AG04449 (cell line): ENCODE measurements around the gene SLC6A6.

ENCODE experiments used
- CTCF ChIA-PET: fragments of 350-600 bp; formaldehyde crosslinking; extraction: SDS; loops from one replicate; lab custom pipeline; 2021; ENCODE audit warnings: antibody characterized with exemption; lab: Yijun Ruan, JAX
- POLR2A ChIA-PET: fragments of 400-600, 350-600 bp; formaldehyde crosslinking; extraction: SDS; loops from one replicate; lab custom pipeline; 2020; ENCODE audit warnings: antibody characterized with exemption, inconsistent platforms; lab: Yijun Ruan, JAX
- DNase-seq: peaks from one replicate; pipeline ENCODE4 v3.0.0-alpha.2; 2010; ENCODE audit warnings: low read depth, low spot score
- H3K4me3 ChIP-seq: 2 replicates; pipeline ENCODE4 v1.5.1; 2011; ENCODE audit warnings: low read depth, mild to moderate bottlenecking, control low read depth, low read length
- TF ChIP-seq, protein P1 (sequence below): IDR thresholded peaks from one replicate; pipeline ENCODE4 v1.5.1; 2011; ENCODE audit warnings: mild to moderate bottlenecking, moderate library complexity, low read length, control low read depth, inconsistent platforms; ENCODE audit not compliant: insufficient read depth; ENCODE audit errors: missing control alignments

SLC6A6 gene

DNA sequence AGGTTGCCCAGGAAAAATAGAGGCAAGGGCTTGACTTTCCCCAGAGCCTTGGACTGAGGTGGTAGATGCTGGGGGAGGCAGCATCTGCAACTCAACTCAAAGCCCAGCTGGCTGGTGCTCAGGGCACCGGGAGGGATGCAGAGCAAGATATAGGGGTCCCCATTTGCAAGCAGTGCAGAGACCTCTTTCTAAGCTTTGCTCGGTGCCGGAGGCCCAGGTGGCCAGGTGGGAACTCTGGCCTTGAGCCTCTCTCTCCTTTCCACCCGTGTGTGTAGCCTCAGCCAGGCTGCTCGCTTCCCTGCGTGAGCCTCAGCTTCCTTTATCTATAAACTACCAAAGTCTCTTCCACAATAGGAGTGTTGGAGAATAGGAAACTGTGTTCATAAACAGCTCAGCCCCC is 36.5 kb downstream of the SLC6A6 start:
- TF ChIP-seq, protein P1, sequence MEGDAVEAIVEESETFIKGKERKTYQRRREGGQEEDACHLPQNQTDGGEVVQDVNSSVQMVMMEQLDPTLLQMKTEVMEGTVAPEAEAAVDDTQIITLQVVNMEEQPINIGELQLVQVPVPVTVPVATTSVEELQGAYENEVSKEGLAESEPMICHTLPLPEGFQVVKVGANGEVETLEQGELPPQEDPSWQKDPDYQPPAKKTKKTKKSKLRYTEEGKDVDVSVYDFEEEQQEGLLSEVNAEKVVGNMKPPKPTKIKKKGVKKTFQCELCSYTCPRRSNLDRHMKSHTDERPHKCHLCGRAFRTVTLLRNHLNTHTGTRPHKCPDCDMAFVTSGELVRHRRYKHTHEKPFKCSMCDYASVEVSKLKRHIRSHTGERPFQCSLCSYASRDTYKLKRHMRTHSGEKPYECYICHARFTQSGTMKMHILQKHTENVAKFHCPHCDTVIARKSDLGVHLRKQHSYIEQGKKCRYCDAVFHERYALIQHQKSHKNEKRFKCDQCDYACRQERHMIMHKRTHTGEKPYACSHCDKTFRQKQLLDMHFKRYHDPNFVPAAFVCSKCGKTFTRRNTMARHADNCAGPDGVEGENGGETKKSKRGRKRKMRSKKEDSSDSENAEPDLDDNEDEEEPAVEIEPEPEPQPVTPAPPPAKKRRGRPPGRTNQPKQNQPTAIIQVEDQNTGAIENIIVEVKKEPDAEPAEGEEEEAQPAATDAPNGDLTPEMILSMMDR: no peak
- ChIA-PET CTCF (interaction anchor here (0.9 to 3.9 kb wide), 6 partner anchors 9 to 236 kb away, joined by 3 to 12 read pairs (median 6); no protein-coding TSS in a partner anchor), POLR2A (interaction anchor here (0.7 kb wide), 1 partner anchor 167 kb away, joined by 3 read pairs; no protein-coding TSS in a partner anchor)
- no peak for DNase-seq
- no peak overlapping the region for H3K4me3 ChIP-seq

DNA sequence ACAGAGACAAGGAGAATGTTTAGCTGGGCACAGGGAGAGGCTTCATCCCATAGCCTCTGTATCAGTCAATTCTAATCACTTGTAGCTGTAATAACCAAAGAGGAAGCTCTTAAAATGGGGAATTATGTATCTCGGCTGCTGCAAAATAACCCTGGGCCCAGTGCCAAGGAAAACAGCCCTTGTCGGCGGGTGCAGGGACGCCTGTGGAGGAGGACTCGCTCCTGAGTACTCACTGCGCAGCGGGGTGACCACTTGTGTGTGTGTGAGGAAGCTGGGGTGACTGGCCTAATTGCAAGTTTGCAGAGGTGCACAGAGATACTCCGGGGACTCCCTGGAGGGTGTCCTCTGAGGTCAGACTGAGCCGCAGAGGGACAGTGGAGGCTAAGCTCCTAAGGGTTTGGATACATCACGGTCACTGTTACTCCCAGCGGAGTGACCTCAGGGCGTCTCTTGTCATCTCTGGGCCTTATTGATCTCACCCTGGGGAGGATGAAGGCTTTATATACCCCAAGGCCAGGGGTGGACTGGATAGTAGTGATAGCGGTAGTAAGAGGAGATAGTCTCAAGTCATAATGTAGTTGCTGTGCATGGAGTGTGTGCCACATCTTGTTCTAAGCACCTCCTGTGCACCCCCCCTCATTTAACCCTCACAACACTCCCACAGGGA is 37.2 kb downstream of the SLC6A6 start:
- CTCF ChIA-PET: interaction anchor here (0.7 to 3.9 kb wide), 6 partner anchors 8 to 236 kb away, joined by 3 to 12 read pairs (median 4); no protein-coding TSS in a partner anchor

DNA sequence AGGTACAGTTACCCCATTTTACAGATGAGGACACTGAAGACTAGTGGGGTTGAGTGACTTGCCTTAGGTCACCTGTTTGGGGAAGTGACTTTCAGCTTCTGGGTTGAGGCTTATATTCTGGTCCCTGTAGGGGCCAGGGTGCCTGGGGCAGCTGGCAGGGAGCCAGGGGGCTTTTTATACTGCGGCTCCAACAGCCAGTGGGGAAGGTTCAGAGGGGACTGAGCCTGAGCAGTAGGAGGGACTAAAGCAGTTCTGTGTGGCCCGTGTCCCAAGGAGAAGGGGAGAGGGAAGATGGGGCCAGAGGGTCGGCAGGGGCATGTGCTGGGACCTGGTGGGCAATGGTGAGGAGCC is 37.7 kb downstream of the SLC6A6 start:
- H3K4me3 ChIP-seq: no peak overlapping the region

More for the DNA sequence above, 37.2 kb downstream of the SLC6A6 start:
- TF ChIP-seq, protein P1: no peak
- POLR2A ChIA-PET: interaction anchor here (0.7 kb wide), 1 partner anchor 167 kb away, joined by 3 read pairs; no protein-coding TSS in a partner anchor
- no peak for DNase-seq
- no peak overlapping the region for H3K4me3 ChIP-seq

DNA sequence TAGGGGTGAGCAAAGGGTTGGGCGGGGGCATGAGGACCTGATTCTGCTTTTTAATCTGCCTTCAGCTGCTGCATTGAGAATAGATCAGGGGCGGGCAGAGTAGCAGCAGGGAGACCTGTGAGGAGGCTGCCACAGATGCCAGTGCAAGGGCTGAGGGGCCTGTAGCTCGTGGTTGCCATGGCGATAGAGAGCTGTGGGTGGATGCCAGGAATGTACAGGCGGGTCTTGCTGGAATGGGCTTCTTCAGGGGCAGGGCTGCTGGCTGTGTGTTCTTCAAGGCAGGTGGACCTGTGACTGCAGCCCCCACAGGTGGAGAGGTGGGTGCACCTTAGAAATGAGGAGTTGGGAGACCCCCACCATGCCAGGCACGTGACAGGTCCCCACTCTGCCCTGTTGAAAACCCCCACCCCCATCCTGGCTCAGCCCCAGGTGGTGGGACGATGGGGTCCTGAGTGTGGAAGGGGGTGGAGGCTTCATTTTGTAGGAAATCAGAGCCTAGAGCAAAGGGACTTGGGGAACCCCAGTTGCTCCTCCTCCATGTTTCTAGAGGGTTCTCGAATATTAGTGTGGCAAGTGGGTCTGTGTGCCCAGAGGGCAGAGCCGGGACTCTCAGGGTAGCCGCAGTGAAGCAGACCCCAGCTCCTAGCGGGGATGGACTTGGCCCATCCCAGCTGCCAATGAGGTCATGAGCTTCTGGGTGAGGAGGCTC is 38.3 kb downstream of the SLC6A6 start:
- CTCF ChIA-PET: interaction anchor here (1.6 to 3.9 kb wide), 2 partner anchors 12 to 237 kb away, joined by 8 to 12 read pairs; no protein-coding TSS in a partner anchor
- no peak overlapping the region for H3K4me3 ChIP-seq
- TF ChIP-seq, protein P1: no peak
- POLR2A ChIA-PET: interaction anchor here (0.9 kb wide), 1 partner anchor 11 kb away, joined by 3 read pairs; no protein-coding TSS in a partner anchor
- DNase-seq: no peak

More for the DNA sequence above, 37.7 kb downstream of the SLC6A6 start:
- CTCF ChIA-PET: interaction anchor here (1.2 to 3.9 kb wide), 3 partner anchors 12 to 237 kb away, joined by 4 to 12 read pairs (median 8); no protein-coding TSS in a partner anchor
- TF ChIP-seq, protein P1: no peak
- no peak for DNase-seq
- POLR2A ChIA-PET: no interaction called here

DNA sequence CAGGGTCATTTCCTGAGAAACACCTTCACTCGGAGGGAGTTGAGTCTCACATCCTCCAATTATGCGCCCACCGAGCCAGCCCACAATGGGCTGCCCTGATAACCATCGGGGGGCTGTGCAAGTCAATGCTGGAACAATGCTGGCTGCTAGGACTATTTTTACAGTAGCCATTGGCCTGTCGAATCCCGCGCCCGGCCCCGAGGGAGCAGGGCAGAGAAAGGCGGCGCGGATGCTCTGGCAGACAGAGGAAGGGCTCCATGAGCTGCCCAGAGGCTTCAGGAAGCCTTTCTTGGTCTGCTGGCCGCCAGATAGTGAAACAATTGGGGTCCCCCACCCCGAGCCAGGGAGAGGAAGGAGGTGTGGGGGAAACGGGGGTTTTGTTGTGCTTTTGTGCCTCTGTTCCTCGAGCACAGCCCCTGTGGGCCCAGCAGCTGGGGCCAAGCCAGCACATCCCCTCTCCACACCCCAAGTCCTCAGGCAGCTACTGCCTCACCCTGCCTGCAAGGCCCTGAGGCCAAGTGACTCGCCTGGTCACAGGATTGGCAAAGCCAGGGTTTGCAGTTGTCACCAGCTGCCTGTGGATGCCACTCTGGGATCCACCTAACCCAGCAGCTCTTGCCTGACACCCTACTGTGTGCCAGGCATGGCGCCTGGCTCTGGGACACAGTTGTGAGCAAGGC is 39.0 kb downstream of the SLC6A6 start:
- CTCF ChIA-PET: interaction anchor here (0.9 to 3.9 kb wide), 2 partner anchors 11 to 17 kb away, joined by 3 to 12 read pairs; no protein-coding TSS in a partner anchor
- POLR2A ChIA-PET: interaction anchor here (0.9 kb wide), 1 partner anchor 11 kb away, joined by 3 read pairs; no protein-coding TSS in a partner anchor
- no peak for DNase-seq
- H3K4me3 ChIP-seq: no peak overlapping the region
- TF ChIP-seq, protein P1: no peak
